Activated CD8-positive, alpha-beta memory T cell treated with anti-CD3 and anti-CD28 coated beads, Interleukin-2, amount 50 U/mL, for 48 hours (primary cell): ENCODE measurements around the gene ERBB4.
"Not testable (repeated sequence)": the region's sequence is repeated elsewhere in the genome, so short reads cannot be mapped to it uniquely, and the experiment has no call there.

ENCODE experiments used
- DNase-seq: peaks from one replicate; pipeline ENCODE4 v3.0.0-alpha.2; 2020

ERBB4 gene

GRCh38 chr2:212288308-212288707, 250.3 kb downstream of the ERBB4 start:
- DNase-seq, result no peak

- no peak for DNase-seq
These were observed 254.4 kb downstream of the ERBB4 start for GRCh38 chr2:212284166-212284565.

GRCh38 chr2:212282671-212283261, 255.8 kb downstream of the ERBB4 start:
- DNase-seq, result no peak

GRCh38 chr2:212276813-212277212, 261.8 kb downstream of the ERBB4 start:
- no peak for DNase-seq

- DNase-seq, result no peak
These were observed 264.4 kb downstream of the ERBB4 start for GRCh38 chr2:212274215-212274614.

- no peak for DNase-seq
These were observed 267.0 kb downstream of the ERBB4 start for GRCh38 chr2:212271583-212271982.

- DNase-seq, result no peak
These were observed 269.6 kb downstream of the ERBB4 start for GRCh38 chr2:212269005-212269404.

GRCh38 chr2:212266297-212266696, 272.3 kb downstream of the ERBB4 start:
- DNase-seq, result no peak

- DNase-seq, result no peak
These were observed 272.8 kb downstream of the ERBB4 start for GRCh38 chr2:212265777-212266176.

GRCh38 chr2:212264187-212264586, 274.4 kb downstream of the ERBB4 start:
- no peak for DNase-seq

- DNase-seq, result no peak
These were observed 279.4 kb downstream of the ERBB4 start for GRCh38 chr2:212259226-212259625.

- no peak for DNase-seq
These were observed 284.3 kb downstream of the ERBB4 start for GRCh38 chr2:212254339-212254738.

- DNase-seq, result no peak
These were observed 289.2 kb downstream of the ERBB4 start for GRCh38 chr2:212249451-212249850.

- no peak for DNase-seq
These were observed 292.7 kb downstream of the ERBB4 start for GRCh38 chr2:212245880-212246279.

- no peak for DNase-seq
These were observed 295.9 kb downstream of the ERBB4 start for GRCh38 chr2:212242724-212243123.

GRCh38 chr2:212238152-212238551, 300.4 kb downstream of the ERBB4 start:
- DNase-seq, result not testable (repeated sequence)

- DNase-seq, result no peak
These were observed 301.1 kb downstream of the ERBB4 start for GRCh38 chr2:212237350-212238095.

GRCh38 chr2:212228743-212229171, 309.8 kb downstream of the ERBB4 start:
- no peak for DNase-seq

GRCh38 chr2:212227755-212228154, 310.8 kb downstream of the ERBB4 start:
- DNase-seq, result no peak

- no peak for DNase-seq
These were observed 312.5 kb downstream of the ERBB4 start for GRCh38 chr2:212226114-212226513.

- DNase-seq, result no peak
These were observed 314.9 kb downstream of the ERBB4 start for GRCh38 chr2:212223696-212224095.

GRCh38 chr2:212213191-212213590, 325.4 kb downstream of the ERBB4 start:
- no peak for DNase-seq

GRCh38 chr2:212208467-212208866, 330.1 kb downstream of the ERBB4 start:
- DNase-seq, result no peak

- no peak for DNase-seq
These were observed 340.8 kb downstream of the ERBB4 start for GRCh38 chr2:212197776-212198175.

- no peak for DNase-seq
These were observed 343.0 kb downstream of the ERBB4 start for GRCh38 chr2:212195626-212196025.
